ENCODE measurements around the gene PRSS50.

- TF ChIP-seq, protein P1, sequence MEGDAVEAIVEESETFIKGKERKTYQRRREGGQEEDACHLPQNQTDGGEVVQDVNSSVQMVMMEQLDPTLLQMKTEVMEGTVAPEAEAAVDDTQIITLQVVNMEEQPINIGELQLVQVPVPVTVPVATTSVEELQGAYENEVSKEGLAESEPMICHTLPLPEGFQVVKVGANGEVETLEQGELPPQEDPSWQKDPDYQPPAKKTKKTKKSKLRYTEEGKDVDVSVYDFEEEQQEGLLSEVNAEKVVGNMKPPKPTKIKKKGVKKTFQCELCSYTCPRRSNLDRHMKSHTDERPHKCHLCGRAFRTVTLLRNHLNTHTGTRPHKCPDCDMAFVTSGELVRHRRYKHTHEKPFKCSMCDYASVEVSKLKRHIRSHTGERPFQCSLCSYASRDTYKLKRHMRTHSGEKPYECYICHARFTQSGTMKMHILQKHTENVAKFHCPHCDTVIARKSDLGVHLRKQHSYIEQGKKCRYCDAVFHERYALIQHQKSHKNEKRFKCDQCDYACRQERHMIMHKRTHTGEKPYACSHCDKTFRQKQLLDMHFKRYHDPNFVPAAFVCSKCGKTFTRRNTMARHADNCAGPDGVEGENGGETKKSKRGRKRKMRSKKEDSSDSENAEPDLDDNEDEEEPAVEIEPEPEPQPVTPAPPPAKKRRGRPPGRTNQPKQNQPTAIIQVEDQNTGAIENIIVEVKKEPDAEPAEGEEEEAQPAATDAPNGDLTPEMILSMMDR (conservative IDR thresholded peaks at IDR 0.05), result no peak
- no peak for TF ChIP-seq ZFX (IDR thresholded peaks at IDR 0.05)
Observed at GRCh38 chr3:46716461-46717441, 918 bp downstream of the PRSS50 start.
